ENCODE results near the gene ZFC3H1. TPM values are rescaled to one million over a fixed set of nuclear protein-coding genes. Genes with fewer than 3 reads are reported as not detected.

Gene ZFC3H1, protein sequence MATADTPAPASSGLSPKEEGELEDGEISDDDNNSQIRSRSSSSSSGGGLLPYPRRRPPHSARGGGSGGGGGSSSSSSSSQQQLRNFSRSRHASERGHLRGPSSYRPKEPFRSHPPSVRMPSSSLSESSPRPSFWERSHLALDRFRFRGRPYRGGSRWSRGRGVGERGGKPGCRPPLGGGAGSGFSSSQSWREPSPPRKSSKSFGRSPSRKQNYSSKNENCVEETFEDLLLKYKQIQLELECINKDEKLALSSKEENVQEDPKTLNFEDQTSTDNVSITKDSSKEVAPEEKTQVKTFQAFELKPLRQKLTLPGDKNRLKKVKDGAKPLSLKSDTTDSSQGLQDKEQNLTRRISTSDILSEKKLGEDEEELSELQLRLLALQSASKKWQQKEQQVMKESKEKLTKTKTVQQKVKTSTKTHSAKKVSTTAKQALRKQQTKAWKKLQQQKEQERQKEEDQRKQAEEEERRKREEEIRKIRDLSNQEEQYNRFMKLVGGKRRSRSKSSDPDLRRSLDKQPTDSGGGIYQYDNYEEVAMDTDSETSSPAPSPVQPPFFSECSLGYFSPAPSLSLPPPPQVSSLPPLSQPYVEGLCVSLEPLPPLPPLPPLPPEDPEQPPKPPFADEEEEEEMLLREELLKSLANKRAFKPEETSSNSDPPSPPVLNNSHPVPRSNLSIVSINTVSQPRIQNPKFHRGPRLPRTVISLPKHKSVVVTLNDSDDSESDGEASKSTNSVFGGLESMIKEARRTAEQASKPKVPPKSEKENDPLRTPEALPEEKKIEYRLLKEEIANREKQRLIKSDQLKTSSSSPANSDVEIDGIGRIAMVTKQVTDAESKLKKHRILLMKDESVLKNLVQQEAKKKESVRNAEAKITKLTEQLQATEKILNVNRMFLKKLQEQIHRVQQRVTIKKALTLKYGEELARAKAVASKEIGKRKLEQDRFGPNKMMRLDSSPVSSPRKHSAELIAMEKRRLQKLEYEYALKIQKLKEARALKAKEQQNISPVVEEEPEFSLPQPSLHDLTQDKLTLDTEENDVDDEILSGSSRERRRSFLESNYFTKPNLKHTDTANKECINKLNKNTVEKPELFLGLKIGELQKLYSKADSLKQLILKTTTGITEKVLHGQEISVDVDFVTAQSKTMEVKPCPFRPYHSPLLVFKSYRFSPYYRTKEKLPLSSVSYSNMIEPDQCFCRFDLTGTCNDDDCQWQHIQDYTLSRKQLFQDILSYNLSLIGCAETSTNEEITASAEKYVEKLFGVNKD (N-terminal part only)
- total RNA-seq (ENCODE audit: low replicate concordance) = 35.8 and 38.2 TPM in 2 replicates
- long read RNA-seq, transcript ZFC3H1-206 (2 exons, 1,771 nt) = major isoform, 7 of 14 reads
- long read RNA-seq, partial matches to known transcripts = 5 of 14 reads
- long read RNA-seq, other reads (novel, unspliced or antisense) = 2 of 14 reads

DNA sequence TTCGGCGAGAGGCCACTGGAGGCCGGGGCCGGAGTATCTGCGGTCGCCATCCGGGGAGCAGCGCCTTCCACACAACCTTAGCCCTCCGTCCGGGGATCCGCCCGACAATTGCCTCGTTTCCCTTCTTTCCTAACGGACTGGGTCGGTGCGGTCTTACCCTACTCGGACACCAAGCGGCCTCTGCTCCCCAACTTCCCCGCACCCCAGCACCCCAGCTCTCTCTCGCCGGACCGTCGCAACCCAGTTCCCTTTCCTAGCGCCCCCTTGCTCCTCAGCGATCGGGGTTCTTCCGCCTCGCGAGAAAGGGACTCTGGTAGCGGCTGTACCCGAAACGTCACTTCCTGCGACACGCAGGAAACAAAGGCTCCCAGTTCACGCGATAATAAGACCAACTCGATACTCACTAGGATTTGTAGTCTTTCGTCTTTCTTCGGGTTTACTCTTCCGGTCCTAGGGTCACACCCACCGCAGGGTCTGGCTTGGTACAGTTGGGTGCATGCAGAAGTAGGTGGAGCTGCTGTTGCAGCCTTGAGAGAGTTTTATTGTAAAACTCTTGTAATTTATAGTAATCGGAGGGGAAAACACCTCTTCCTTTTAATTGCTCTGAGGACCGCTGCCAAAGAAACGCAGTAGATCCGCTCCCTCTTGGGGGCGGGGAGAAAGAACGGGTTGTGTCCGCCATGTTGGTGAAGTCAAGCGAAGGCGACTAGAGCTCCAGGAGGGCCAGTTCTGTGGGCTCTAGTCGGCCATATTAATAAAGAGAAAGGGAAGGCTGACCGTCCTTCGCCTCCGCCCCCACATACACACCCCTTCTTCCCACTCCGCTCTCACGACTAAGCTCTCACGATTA is at the start of gene ZFC3H1, which contains the start of gene THAP2:
ZFC3H1 (minus strand) TSS at position 288 of the 850 bp plus-strand sequence; CDS start at position 50, 238 bp downstream.
THAP2 (plus strand) TSS at position 741 of the 850 bp plus-strand sequence. CDS start 209 bp downstream, outside the sequence.
- Mint-ChIP-seq H3K27me3 (no peaks in the 10 kb centered on the region), H3K4me1 (ENCODE audit: unreplicated experiment) (peaks cover 9% of the 10 kb centered on the region), H3K9me3 (no peaks in the 10 kb centered on the region), H3K36me3 (peaks cover 13% of the 10 kb centered on the region), H3K27ac (peak within 1 kb of the TSS; percentile 100), H3K4me3 (peak within 1 kb of the TSS; percentile 97)
- DNase-seq (ENCODE audit: extremely low spot score, unreplicated experiment) = peak; percentile 90
- TF ChIP-seq, protein P1, sequence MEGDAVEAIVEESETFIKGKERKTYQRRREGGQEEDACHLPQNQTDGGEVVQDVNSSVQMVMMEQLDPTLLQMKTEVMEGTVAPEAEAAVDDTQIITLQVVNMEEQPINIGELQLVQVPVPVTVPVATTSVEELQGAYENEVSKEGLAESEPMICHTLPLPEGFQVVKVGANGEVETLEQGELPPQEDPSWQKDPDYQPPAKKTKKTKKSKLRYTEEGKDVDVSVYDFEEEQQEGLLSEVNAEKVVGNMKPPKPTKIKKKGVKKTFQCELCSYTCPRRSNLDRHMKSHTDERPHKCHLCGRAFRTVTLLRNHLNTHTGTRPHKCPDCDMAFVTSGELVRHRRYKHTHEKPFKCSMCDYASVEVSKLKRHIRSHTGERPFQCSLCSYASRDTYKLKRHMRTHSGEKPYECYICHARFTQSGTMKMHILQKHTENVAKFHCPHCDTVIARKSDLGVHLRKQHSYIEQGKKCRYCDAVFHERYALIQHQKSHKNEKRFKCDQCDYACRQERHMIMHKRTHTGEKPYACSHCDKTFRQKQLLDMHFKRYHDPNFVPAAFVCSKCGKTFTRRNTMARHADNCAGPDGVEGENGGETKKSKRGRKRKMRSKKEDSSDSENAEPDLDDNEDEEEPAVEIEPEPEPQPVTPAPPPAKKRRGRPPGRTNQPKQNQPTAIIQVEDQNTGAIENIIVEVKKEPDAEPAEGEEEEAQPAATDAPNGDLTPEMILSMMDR (conservative IDR thresholded peaks at IDR 0.05) = no peak

DNA sequence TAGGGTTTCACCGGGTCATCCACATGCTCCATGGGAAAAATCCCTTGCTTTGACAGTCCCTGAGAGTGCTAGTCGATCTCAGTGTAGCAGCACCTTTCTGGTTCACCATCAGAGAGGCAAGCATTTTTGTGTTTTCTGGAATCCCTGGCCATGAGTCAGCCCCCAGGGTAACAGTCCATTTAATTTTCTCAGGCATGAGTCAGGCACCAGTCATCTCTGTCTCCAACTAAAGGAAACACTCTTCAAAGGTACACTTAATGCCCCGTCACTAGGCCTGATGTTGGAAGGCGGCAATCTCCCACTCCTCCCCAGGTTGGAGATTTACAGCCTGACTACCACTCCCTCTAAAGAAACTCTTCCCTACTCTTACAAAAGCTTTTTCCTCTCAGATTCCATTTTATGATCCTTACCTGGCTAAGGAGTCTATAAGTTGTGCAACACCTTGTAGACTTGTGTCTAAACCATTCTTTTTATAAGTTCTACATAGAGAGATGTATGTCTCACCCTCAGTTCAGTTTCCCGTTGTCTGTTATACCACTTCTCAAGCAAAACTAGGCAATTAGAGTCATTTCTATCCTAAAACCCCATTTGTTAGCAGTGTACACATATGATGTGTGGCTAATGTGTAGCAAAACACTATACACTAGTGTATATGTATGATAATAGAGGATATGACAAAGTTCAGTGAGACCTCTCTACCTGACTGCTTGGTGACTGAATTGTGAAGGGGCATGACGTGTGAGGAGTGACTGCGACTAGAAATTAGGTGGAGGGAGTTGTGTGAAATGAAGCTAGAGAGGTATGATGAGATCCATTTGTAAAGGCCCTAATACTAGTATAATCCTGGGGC is 46.9 kb upstream of the ZFC3H1 start:
- Mint-ChIP-seq H3K4me1 (ENCODE audit: unreplicated experiment) (no peaks in the 10 kb centered on the region), H3K27me3 (no peaks in the 10 kb centered on the region), H3K27ac (no peak overlapping the region), H3K4me3 (no peak overlapping the region), H3K9me3 (no peaks in the 10 kb centered on the region), H3K36me3 (peaks cover 5% of the 10 kb centered on the region)
- TF ChIP-seq, protein P1 (conservative IDR thresholded peaks at IDR 0.05) = no peak
- DNase-seq (ENCODE audit: extremely low spot score, unreplicated experiment) = no peak

DNA sequence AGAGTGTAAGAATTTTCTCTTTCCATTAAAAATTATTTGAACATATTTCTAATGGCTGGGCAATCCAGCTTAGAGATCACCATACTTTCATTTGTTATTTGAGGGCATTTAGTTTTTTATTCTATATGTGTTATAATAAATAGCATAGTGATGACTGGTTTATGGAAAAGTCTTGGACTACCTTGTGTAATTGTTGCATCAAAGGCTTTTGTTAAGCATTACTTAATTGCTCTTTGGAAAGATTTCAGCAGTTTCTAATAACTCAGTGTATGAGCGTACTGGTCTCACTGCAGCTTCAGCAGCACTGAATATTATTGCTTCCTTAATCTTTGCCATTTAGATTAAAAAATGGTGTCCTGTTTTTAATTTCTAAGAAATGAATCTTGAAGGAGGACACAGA is 45.0 kb upstream of the ZFC3H1 start:
- TF ChIP-seq, protein P1 (conservative IDR thresholded peaks at IDR 0.05) = no peak
- Mint-ChIP-seq H3K36me3 (peaks cover 5% of the 10 kb centered on the region), H3K4me3 (no peak overlapping the region), H3K27ac (no peak overlapping the region), H3K4me1 (ENCODE audit: unreplicated experiment) (no peaks in the 10 kb centered on the region), H3K9me3 (no peaks in the 10 kb centered on the region), H3K27me3 (no peaks in the 10 kb centered on the region)
- DNase-seq (ENCODE audit: extremely low spot score, unreplicated experiment) = no peak

DNA sequence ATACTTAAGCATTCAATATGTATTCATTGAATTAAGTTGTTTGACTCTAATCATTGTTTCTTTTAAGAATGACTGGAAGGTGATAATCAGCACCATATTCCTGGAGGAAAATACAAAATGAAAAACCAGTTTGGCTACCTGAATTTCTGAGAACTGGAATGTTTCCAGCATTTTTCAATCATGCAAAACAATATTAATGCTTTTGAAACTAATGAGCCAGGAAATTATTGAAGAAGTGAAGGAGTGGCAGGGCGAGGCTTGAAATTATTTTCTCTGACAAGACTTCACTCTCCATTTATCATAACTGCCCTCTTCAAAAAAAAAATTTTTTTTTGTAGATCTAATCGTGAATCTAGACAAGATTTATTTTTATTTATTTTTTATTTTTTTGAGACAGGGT is 41.3 kb upstream of the ZFC3H1 start:
- no peak for DNase-seq (ENCODE audit: extremely low spot score, unreplicated experiment)
- peak overlapping the region; percentile 59 for H3K27ac Mint-ChIP-seq
- no peak overlapping the region for H3K4me3 Mint-ChIP-seq
- no peaks in the 10 kb centered on the region for H3K4me1 Mint-ChIP-seq (ENCODE audit: unreplicated experiment)
- H3K27me3 Mint-ChIP-seq = no peaks in the 10 kb centered on the region
- no peaks in the 10 kb centered on the region for H3K9me3 Mint-ChIP-seq
- H3K36me3 Mint-ChIP-seq = peaks cover 8% of the 10 kb centered on the region
- TF ChIP-seq, protein P1 (conservative IDR thresholded peaks at IDR 0.05) = no peak

Measured in type B pancreatic cell (in vitro differentiated cells).